DOHH2 (cell line): ENCODE measurements around the gene DGKZ.

Experiments used
- CTCF ChIP-seq: fragments of 200-600 bp; sonication (generic); IDR thresholded peaks from one replicate; pipeline ENCODE4 v1.5.1; 2014; ENCODE audit warnings: antibody characterized with exemption, mild to moderate bottlenecking, low read depth, low read length; ENCODE audit not compliant: poor library complexity, severe bottlenecking
- EZH2phosphoT487 ChIP-seq: fragments of 200-600 bp; sonication (generic); IDR thresholded peaks from 2 replicates; pipeline ENCODE4 v1.6.1; 2017; ENCODE audit warnings: borderline replicate concordance, mild to moderate bottlenecking, antibody characterized with exemption, low read length, moderate library complexity, mixed read lengths

DNA sequence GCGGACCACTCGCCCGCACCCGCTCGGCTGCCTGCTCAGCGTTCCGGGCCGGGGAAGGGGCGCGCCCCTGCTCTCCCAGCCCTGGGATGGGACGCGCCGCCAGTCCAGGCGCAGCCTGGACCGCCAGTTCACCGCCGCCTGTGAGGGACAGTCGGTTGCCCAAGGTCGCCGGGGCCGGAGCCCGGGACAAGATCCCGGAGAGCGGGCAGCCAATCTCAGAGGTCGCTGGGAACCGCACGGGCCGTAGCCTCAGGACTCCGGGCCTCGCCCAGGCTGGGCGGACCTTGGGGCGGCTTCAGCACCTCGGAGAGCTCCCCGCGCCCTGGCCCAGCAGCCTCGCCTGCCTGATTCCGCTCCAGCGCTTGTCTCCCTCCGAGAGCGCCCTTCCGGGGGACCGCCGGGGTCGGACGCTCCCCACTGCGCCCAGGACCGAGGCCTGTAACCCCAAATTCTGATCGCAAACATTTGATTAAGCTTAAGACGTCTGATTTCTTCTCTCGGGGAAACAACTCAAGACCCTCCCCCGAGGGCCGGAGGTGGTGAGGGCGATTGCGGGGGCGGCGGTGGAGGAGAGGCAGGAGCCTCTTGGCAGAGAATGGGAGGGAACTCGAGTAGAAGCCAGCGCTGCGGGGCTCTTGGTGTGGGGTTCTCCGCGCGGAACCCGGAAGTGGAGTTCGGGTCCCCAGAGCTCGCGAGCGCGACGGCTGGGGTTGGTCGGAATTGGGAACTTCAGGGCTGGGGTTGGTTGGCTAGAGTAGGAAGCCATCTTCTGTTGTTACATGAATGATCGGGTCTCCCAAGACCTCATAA lies 45.4 kb downstream of the DGKZ start:
- TF ChIP-seq CTCF = no peak
- no peak for TF ChIP-seq EZH2phosphoT487
